Ascending aorta (tissue), 2 donors: ENCODE results near the gene TAP2. TPM values are rescaled to one million over a fixed set of nuclear protein-coding genes. Genes with fewer than 3 reads are reported as not detected.
"Not testable (repeated sequence)": the region's sequence is repeated elsewhere in the genome, so short reads cannot be mapped to it uniquely, and the experiment has no call there.

Source experiments
- DNase-seq, 2 donors: peaks; one replicate each; pipeline ENCODE4 v3.0.0-alpha.2; 2019; ENCODE audit warnings: low spot score in 2 of 2
- H3K27ac ChIP-seq, 2 donors: fragments of 200-600 bp; sonication (generic); one replicate each; pipeline ENCODE4 v1.5.1; 2016 to 2017; ENCODE audit warnings: mild to moderate bottlenecking in 1 of 2
- H3K27me3 ChIP-seq: fragments of 200-600 bp; sonication (generic); one replicate; pipeline ENCODE4 v1.5.1; 2017
- H3K36me3 ChIP-seq, 2 donors: fragments of 200-600 bp; sonication (generic); one replicate each; pipeline ENCODE4 v1.5.1; 2016
- H3K4me1 ChIP-seq, 2 donors: fragments of 200-600 bp; sonication (generic); one replicate each; pipeline ENCODE4 v1.5.1; 2016 to 2017; ENCODE audit warnings: mild to moderate bottlenecking in 1 of 2
- H3K4me3 ChIP-seq, 2 donors: fragments of 200-600 bp; sonication (generic); one replicate each; pipeline ENCODE4 v1.5.1; 2016 to 2017; ENCODE audit warnings: mild to moderate bottlenecking in 1 of 2
- H3K9me3 ChIP-seq, 2 donors: fragments of 200-600 bp; sonication (generic); one replicate each; pipeline ENCODE4 v1.5.1; 2016
- intact Hi-C: fragments of 100-400 bp; cut with DNase I; formaldehyde crosslinking; loops from one replicate; pipeline ENCODE4 v1.15.1; 2023
- total RNA-seq: library from RNA; depleted of rRNA; stranded (reverse); fragments of >200 nt; gene quantifications from one replicate; pipeline ENCODE4 v1.1.0, GENCODE V29; 2016
- TF ChIP-seq, protein P1 (sequence below), 3 experiments: fragments of 200-600 bp in 2 of 3; fragments of 450-650 bp in 1 of 3; sonication (generic) in 2 of 3; IDR thresholded peaks; one replicate each; pipeline ENCODE4 v1.5.1; 2016 to 2019; ENCODE audit warnings: antibody characterized with exemption in 3 of 3, mild to moderate bottlenecking in 1 of 3, moderate library complexity in 1 of 3

The TAP2 gene
- total RNA-seq, 1 donor from 2014 or later = 26.7 TPM

DNA sequence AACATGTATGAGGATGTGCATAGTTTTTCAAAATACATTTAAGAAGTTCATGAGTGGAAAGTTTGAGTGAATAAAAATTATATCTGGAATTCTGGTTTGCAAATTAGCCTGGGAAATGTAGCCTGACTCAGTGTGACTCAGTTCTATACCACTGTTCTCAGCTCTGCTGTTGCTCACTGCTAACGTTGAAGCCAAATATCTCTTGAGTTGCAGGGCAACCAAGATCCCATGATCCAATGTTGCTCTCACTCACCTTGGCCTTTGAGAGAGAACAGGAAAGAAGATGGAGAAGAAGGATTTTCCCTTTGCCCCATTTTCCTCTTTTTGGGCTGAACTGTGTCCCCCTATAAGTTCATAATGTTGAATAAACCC lies 44.3 kb upstream of the TAP2 start:
- intact Hi-C loops = no loop called here
- Histone ChIP-seq H3K27me3 (no peaks in the 10 kb centered on the region), H3K27ac (no peak overlapping the region), H3K4me1 (peaks cover 0 to 2% of the 10 kb centered on the region in 2 donors), H3K36me3 (no peaks in the 10 kb centered on the region), H3K4me3 (no peak overlapping the region), H3K9me3 (no peaks in the 10 kb centered on the region)
- TF ChIP-seq, protein P1, sequence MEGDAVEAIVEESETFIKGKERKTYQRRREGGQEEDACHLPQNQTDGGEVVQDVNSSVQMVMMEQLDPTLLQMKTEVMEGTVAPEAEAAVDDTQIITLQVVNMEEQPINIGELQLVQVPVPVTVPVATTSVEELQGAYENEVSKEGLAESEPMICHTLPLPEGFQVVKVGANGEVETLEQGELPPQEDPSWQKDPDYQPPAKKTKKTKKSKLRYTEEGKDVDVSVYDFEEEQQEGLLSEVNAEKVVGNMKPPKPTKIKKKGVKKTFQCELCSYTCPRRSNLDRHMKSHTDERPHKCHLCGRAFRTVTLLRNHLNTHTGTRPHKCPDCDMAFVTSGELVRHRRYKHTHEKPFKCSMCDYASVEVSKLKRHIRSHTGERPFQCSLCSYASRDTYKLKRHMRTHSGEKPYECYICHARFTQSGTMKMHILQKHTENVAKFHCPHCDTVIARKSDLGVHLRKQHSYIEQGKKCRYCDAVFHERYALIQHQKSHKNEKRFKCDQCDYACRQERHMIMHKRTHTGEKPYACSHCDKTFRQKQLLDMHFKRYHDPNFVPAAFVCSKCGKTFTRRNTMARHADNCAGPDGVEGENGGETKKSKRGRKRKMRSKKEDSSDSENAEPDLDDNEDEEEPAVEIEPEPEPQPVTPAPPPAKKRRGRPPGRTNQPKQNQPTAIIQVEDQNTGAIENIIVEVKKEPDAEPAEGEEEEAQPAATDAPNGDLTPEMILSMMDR (IDR thresholded peaks at IDR 0.05) = no peak
- DNase-seq = no peak

DNA sequence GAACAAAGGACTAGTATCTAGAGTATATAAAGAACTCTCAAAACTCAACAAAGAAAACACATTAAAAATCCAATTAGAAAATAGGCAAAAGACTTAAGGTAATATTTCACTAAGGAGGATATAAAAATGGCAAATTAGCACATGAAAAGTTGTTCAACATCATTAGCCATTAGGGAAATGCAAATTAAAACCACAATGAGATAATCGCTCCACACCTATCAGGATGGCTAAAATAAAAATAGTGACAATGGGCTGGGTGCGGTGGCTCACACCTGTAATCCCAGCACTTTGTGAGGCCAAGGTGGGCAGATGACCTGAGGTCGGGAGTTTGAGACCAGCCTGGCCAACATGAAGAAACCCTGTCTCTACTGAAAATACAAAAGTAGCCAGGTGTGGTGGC lies 42.4 kb upstream of the TAP2 start:
- H3K27ac ChIP-seq, H3K4me3 ChIP-seq, H3K36me3 ChIP-seq, H3K4me1 ChIP-seq, intact Hi-C loops, H3K27me3 ChIP-seq, H3K9me3 ChIP-seq, DNase-seq: not testable (repeated sequence)

DNA sequence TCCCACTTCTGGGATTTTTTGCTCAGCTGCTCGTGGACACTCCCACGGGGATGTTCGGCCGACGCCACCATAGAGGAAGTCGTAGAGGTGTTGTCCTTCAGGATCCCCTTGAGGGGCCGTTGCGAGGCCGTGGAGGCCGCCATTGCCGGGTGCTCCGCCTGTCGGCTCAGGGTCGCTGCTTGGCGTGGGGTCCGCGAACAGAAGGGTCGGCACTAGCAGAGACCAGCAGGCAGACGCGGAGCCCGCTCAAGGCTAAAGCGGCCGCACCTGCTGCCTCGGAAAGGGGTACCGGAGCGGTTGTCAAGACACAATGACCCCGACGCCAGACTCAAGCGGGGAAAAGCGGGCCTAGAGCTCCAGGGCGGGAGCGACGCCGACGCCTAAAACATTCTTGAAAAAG lies 41.2 kb upstream of the TAP2 start:
- DNase-seq = no peak
- intact Hi-C loops = no loop called here
- peaks cover 0 to 2% of the 10 kb centered on the region in 2 donors for H3K4me1 ChIP-seq

DNA sequence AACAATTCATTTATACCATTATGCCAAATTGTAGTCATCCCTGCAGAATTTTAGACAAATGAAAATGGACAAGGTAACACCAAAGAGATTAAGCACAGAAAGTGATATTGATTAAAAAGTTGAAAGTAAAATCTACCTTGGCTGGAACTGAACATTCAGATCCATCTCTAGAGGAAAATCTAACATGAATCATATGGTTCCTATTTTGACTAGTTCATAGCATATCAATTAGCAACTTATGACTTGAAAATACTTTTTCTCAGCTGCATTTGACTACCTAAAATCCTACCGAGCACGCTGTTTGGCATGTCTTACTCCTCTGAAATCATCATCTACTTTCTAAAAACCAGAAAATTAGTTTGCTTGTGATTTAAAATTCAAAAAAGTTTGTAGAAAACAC lies 38.1 kb upstream of the TAP2 start:
- intact Hi-C loops = no loop called here
- Histone ChIP-seq H3K27ac (no peak overlapping the region), H3K4me1 (no peaks in the 10 kb centered on the region), H3K4me3 (no peak overlapping the region), H3K9me3 (no peaks in the 10 kb centered on the region), H3K36me3 (no peaks in the 10 kb centered on the region), H3K27me3 (no peaks in the 10 kb centered on the region)
- DNase-seq = no peak
- TF ChIP-seq, protein P1 (IDR thresholded peaks at IDR 0.05) = no peak

More for the DNA sequence above, 41.2 kb upstream of the TAP2 start:
- Histone ChIP-seq H3K27me3 (no peaks in the 10 kb centered on the region), H3K36me3 (no peaks in the 10 kb centered on the region), H3K4me3 (no peak overlapping the region), H3K9me3 (no peaks in the 10 kb centered on the region), H3K27ac (no peak overlapping the region)
- TF ChIP-seq, protein P1 (IDR thresholded peaks at IDR 0.05) = no peak

DNA sequence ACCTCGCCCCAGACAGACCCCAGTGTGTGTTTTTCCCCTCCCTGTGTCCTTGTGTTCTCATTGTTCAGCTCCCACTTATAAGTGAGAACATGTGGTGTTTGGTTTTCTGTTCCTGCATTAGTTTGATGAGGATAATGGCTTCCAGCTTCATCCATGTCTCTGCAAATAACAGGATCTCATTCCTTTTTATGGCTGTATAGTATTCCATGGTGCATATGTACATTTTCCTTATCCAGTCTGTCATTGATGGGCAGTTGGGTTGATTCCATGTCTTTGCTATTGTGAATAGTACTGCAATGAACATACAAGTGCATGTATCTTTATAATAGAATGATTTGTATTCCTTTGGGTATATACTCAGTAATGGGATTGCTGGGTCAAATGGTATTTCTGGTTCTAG lies 35.4 kb upstream of the TAP2 start:
- intact Hi-C loops, H3K4me3 ChIP-seq, H3K9me3 ChIP-seq, H3K27ac ChIP-seq, H3K4me1 ChIP-seq, DNase-seq, H3K36me3 ChIP-seq, H3K27me3 ChIP-seq: not testable (repeated sequence)

DNA sequence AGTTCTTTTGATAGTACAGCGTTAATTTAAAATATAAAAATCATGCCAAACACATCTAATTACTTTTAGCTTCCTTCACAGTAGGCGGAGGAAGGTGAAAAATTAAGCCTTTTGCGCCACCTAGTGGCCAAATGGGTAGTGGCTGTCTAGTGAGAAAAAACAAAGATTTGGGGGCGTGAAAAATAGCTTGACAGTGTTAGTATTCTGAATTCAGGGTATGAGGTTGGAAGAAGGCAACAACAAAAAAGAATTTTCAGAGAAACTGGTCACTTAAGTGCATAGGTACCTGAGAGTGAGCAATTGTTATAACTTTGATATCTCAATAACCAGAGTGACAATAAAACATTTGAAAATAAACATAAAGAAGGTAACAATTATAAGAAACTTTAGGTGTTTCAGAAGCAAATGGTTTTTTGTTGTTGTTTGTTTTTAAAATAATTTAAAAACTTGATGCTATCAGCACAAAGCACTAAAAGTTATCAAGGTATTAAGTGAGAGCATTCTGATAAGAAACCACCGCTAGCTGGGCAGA lies 29.8 kb upstream of the TAP2 start:
- TF ChIP-seq, protein P1 (IDR thresholded peaks at IDR 0.05) = peak; percentile 81 to 87 (median 85)
- no peaks in the 10 kb centered on the region for H3K27me3 ChIP-seq
- DNase-seq = peak in 1 of 2 donors; percentile 89
- no peaks in the 10 kb centered on the region for H3K36me3 ChIP-seq
- no peaks in the 10 kb centered on the region for H3K4me1 ChIP-seq
- intact Hi-C loops = loop anchor here (1.0 to 5.0 kb wide), 2 partner anchors 30 to 41 kb away; partner anchors contain the start of gene TAP2
- no peak overlapping the region for H3K4me3 ChIP-seq
- no peak overlapping the region for H3K27ac ChIP-seq
- H3K9me3 ChIP-seq = no peaks in the 10 kb centered on the region
